ENCODE data around the gene KHDC4. TPM values are rescaled to one million over a fixed set of nuclear protein-coding genes. Genes with fewer than 3 reads are reported as not detected.
A peak's percentile ranks its signal among the peaks of the same experiment; 100 is the strongest.

The KHDC4 gene
- total and polyA plus RNA-seq, 2 of the 13 experiments (the other 11 are each of a cell fraction or from before 2014, with no cell fraction given): 33.5 to 92.0 TPM

DNA sequence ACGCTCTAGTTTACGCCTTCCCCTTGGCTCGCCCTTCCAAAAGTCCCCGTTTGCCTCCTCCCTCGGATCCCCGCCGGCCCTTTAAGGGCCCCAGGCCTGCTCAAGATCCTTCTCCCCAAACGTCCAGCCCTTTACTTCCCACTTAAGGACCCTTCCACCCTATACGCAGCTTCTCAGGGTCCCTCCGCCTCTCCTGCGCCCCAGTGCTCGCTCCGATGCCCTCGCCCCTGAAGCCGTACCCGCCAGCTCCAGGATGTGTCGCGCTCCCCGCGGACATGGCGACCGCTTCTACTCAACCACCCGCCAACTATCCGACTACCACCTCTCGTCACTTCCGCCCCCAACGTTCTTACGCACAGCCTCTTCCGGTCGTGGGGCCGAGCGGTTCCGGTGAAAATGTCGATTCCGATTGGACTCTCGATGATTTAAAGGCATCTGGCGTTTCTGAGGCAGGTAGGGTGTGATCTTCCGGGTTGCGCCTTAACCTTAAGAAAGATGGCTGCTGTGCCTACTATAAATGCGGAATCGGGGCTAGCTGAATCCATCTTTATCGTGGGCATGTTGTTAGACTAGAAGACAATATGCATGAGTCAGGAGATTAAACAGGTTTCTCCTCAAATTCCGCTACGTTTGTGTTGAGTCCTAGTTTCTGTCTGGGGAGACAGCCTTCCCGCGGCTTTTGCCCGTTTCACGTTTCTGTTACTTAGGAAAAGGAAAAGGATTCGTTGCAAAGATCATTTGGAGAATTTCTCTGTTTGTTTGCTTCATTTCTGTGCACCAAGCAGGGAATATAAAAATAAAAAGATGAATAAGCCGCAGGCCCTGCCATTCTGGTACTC, at the start of gene KHDC4 (continued):
- TF ChIP-seq ATF7-NPFF (CRISPR knock-in tag; IDR thresholded peaks at IDR 0.05; ENCODE audit: low read depth): peak; percentile 56; the same call in 1 of the 2 replicates
- TF ChIP-seq, protein P1, sequence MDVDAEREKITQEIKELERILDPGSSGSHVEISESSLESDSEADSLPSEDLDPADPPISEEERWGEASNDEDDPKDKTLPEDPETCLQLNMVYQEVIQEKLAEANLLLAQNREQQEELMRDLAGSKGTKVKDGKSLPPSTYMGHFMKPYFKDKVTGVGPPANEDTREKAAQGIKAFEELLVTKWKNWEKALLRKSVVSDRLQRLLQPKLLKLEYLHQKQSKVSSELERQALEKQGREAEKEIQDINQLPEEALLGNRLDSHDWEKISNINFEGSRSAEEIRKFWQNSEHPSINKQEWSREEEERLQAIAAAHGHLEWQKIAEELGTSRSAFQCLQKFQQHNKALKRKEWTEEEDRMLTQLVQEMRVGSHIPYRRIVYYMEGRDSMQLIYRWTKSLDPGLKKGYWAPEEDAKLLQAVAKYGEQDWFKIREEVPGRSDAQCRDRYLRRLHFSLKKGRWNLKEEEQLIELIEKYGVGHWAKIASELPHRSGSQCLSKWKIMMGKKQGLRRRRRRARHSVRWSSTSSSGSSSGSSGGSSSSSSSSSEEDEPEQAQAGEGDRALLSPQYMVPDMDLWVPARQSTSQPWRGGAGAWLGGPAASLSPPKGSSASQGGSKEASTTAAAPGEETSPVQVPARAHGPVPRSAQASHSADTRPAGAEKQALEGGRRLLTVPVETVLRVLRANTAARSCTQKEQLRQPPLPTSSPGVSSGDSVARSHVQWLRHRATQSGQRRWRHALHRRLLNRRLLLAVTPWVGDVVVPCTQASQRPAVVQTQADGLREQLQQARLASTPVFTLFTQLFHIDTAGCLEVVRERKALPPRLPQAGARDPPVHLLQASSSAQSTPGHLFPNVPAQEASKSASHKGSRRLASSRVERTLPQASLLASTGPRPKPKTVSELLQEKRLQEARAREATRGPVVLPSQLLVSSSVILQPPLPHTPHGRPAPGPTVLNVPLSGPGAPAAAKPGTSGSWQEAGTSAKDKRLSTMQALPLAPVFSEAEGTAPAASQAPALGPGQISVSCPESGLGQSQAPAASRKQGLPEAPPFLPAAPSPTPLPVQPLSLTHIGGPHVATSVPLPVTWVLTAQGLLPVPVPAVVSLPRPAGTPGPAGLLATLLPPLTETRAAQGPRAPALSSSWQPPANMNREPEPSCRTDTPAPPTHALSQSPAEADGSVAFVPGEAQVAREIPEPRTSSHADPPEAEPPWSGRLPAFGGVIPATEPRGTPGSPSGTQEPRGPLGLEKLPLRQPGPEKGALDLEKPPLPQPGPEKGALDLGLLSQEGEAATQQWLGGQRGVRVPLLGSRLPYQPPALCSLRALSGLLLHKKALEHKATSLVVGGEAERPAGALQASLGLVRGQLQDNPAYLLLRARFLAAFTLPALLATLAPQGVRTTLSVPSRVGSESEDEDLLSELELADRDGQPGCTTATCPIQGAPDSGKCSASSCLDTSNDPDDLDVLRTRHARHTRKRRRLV (CRISPR knock-in tag; IDR thresholded peaks at IDR 0.05): no peak; the same call in 1 of the 2 replicates
- peak; percentile 85 for TF ChIP-seq POGZ (CRISPR knock-in tag; IDR thresholded peaks at IDR 0.05)
- TF ChIP-seq, protein P2, sequence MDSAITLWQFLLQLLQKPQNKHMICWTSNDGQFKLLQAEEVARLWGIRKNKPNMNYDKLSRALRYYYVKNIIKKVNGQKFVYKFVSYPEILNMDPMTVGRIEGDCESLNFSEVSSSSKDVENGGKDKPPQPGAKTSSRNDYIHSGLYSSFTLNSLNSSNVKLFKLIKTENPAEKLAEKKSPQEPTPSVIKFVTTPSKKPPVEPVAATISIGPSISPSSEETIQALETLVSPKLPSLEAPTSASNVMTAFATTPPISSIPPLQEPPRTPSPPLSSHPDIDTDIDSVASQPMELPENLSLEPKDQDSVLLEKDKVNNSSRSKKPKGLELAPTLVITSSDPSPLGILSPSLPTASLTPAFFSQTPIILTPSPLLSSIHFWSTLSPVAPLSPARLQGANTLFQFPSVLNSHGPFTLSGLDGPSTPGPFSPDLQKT (CRISPR knock-in tag; IDR thresholded peaks at IDR 0.05; ENCODE audit: borderline replicate concordance): 0 out of 2 replicates have a peak, but pooled peaks have one; percentile 78
- TF ChIP-seq ZKSCAN8 (CRISPR knock-in tag; IDR thresholded peaks at IDR 0.05; ENCODE audit: borderline replicate concordance): no peak
- 0 out of 2 replicates have a peak, but pooled peaks have one; percentile 4 for TF ChIP-seq BHLHE40 (IDR thresholded peaks at IDR 0.05; ENCODE audit: low read length)
- 0 out of 2 replicates have a peak, but pooled peaks have one; percentile 37 for TF ChIP-seq ZNF878 (CRISPR knock-in tag; IDR thresholded peaks at IDR 0.05)
- TF ChIP-seq KLF11 (CRISPR knock-in tag; IDR thresholded peaks at IDR 0.05): 0 out of 2 replicates have a peak, but pooled peaks have one; percentile 61
- TF ChIP-seq SP4 (CRISPR knock-in tag; IDR thresholded peaks at IDR 0.05): peak; percentile 44; the same call in 1 of the 2 replicates
- TF ChIP-seq, protein P3, sequence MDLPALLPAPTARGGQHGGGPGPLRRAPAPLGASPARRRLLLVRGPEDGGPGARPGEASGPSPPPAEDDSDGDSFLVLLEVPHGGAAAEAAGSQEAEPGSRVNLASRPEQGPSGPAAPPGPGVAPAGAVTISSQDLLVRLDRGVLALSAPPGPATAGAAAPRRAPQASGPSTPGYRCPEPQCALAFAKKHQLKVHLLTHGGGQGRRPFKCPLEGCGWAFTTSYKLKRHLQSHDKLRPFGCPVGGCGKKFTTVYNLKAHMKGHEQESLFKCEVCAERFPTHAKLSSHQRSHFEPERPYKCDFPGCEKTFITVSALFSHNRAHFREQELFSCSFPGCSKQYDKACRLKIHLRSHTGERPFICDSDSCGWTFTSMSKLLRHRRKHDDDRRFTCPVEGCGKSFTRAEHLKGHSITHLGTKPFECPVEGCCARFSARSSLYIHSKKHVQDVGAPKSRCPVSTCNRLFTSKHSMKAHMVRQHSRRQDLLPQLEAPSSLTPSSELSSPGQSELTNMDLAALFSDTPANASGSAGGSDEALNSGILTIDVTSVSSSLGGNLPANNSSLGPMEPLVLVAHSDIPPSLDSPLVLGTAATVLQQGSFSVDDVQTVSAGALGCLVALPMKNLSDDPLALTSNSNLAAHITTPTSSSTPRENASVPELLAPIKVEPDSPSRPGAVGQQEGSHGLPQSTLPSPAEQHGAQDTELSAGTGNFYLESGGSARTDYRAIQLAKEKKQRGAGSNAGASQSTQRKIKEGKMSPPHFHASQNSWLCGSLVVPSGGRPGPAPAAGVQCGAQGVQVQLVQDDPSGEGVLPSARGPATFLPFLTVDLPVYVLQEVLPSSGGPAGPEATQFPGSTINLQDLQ (CRISPR knock-in tag; IDR thresholded peaks at IDR 0.05): no peak
- TF ChIP-seq RFX3 (CRISPR knock-in tag; IDR thresholded peaks at IDR 0.05): no peak
- no peak for TF ChIP-seq CCAR2 (optimal IDR thresholded peaks at IDR 0.05; ENCODE audit: low read depth, low read length)
- TF ChIP-seq ZSCAN22 (CRISPR knock-in tag; IDR thresholded peaks at IDR 0.05): peak; percentile 97
- TF ChIP-seq ZNF224 (CRISPR knock-in tag; IDR thresholded peaks at IDR 0.05): no peak
- TF ChIP-seq, protein P4, sequence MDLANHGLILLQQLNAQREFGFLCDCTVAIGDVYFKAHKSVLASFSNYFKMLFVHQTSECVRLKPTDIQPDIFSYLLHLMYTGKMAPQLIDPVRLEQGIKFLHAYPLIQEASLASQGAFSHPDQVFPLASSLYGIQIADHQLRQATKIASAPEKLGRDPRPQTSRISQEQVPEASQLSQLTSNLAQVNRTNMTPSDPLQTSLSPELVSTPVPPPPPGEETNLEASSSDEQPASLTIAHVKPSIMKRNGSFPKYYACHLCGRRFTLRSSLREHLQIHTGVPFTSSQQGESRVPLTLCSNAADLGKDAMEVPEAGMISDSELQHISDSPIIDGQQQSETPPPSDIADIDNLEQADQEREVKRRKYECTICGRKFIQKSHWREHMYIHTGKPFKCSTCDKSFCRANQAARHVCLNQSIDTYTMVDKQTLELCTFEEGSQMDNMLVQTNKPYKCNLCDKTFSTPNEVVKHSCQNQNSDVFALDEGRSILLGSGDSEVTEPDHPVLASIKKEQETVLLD (CRISPR knock-in tag; IDR thresholded peaks at IDR 0.05; ENCODE audit: low read depth): 0 out of 2 replicates have a peak, but pooled peaks have one; percentile 37
- peak; percentile 89 for TF ChIP-seq ZNF546 (CRISPR knock-in tag; conservative IDR thresholded peaks at IDR 0.05)
- TF ChIP-seq TAF1 (CRISPR knock-in tag; IDR thresholded peaks at IDR 0.05): peak; percentile 93
- TF ChIP-seq ZBTB21 (CRISPR knock-in tag; IDR thresholded peaks at IDR 0.05): 0 out of 2 replicates have a peak, but pooled peaks have one; percentile 33
- no peak for TF ChIP-seq NPAS2 (CRISPR knock-in tag; IDR thresholded peaks at IDR 0.05; ENCODE audit: borderline replicate concordance)
